Measurements from ENCODE around the gene ATP5ME. TPM values are rescaled to one million over a fixed set of nuclear protein-coding genes. Genes with fewer than 3 reads are reported as not detected.

ATP5ME gene
- total and polyA plus RNA-seq, 2 of the 13 experiments (the other 11 are each of a cell fraction or from before 2014, with no cell fraction given), result 305 to 753 TPM

DNA sequence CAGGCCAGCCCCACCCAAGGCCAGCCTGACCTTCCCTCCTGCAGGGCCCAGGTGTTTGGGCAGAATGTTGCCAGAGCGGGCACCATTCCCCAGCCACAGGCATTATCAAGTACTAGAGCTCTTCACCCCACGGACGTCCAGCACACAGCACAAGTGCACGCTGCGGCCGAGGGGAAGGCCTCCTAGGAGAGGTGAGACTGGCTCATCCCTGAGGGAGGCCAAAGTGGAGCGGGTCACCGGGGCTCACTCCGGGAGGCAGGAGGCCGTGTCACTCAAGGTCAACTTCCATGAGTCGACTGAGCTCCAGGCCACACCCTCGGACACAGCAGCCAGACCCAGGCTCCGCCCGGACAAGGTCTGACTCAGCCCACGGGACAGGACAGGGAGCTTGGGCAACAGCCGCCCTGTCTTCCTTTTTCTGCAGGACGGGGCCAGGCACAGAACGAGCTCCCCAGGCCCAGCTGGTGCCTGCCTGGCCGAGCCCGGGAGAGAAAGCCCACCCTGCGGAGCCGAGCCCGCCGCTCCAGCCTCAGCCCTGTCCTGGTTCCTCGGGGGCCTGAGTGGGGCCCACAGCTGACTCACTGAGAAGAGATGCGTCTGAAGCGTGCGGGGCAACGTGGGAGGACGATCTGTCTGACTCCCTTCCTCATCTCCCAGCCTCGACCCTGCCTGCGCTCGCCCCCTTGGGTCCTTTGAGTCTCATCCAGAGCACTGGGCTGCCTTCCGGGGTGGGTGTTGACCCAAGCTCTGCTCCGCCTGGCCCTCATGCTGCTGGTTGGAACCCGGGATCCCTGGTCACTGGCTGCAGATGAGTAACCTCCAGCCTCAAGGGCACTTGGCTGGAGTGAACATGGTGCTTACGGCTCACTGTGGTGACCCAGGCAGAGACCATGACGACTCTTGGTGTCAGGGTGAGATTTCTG is 13.2 kb upstream of the ATP5ME start (continued):
- TF ChIP-seq HES4 (CRISPR knock-in tag; IDR thresholded peaks at IDR 0.05; ENCODE audit: borderline replicate concordance), result no peak; the same call in 1 of the 2 replicates
- TF ChIP-seq, protein P1, sequence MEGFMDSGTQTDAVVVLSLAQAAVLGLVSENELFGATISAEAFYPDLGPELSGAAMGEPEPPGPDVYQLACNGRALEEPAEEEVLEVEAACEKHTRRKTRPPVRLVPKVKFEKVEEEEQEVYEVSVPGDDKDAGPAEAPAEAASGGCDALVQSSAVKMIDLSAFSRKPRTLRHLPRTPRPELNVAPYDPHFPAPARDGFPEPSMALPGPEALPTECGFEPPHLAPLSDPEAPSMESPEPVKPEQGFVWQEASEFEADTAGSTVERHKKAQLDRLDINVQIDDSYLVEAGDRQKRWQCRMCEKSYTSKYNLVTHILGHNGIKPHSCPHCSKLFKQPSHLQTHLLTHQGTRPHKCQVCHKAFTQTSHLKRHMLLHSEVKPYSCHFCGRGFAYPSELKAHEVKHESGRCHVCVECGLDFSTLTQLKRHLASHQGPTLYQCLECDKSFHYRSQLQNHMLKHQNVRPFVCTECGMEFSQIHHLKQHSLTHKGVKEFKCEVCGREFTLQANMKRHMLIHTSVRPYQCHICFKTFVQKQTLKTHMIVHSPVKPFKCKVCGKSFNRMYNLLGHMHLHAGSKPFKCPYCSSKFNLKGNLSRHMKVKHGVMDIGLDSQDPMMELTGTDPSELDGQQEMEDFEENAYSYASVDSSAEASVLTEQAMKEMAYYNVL (CRISPR knock-in tag; IDR thresholded peaks at IDR 0.05; ENCODE audit: borderline replicate concordance), result 0 out of 2 replicates have a peak, but pooled peaks have one; percentile 38
- TF ChIP-seq ZNF343 (CRISPR knock-in tag; IDR thresholded peaks at IDR 0.05), result peak; percentile 77; the same call in 1 of the 2 replicates
- TF ChIP-seq, protein P2, sequence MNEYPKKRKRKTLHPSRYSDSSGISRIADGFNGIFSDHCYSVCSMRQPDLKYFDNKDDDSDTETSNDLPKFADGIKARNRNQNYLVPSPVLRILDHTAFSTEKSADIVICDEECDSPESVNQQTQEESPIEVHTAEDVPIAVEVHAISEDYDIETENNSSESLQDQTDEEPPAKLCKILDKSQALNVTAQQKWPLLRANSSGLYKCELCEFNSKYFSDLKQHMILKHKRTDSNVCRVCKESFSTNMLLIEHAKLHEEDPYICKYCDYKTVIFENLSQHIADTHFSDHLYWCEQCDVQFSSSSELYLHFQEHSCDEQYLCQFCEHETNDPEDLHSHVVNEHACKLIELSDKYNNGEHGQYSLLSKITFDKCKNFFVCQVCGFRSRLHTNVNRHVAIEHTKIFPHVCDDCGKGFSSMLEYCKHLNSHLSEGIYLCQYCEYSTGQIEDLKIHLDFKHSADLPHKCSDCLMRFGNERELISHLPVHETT (CRISPR knock-in tag; conservative IDR thresholded peaks at IDR 0.05), result no peak; the same call in 1 of the 2 replicates
- no peak; the same call in 1 of the 2 replicates for TF ChIP-seq ARNTL (CRISPR knock-in tag; IDR thresholded peaks at IDR 0.05)
- no peak for TF ChIP-seq PCBP1 (IDR thresholded peaks at IDR 0.05; ENCODE audit: borderline replicate concordance, low read depth, low read length)
- TF ChIP-seq, protein P3, sequence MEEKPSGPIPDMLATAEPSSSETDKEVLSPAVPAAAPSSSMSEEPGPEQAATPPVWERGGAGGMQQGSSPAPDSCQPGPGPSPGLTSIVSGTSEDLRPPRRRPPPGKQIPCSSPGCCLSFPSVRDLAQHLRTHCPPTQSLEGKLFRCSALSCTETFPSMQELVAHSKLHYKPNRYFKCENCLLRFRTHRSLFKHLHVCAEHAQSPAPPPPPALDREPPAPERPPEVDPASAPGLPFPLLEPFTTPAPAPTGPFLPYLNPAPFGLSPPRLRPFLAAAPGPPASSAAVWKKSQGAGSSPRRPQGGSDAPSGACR (CRISPR knock-in tag; IDR thresholded peaks at IDR 0.05), result no peak
- no peak for TF ChIP-seq MZF1 (CRISPR knock-in tag; IDR thresholded peaks at IDR 0.05; ENCODE audit: borderline replicate concordance)
- TF ChIP-seq IKZF1 (IDR thresholded peaks at IDR 0.05), result no peak
- TF ChIP-seq ADNP (CRISPR knock-in tag; IDR thresholded peaks at IDR 0.05), result no peak
- TF ChIP-seq TOPORS (CRISPR knock-in tag; IDR thresholded peaks at IDR 0.05), result no peak
- TF ChIP-seq, protein P4, sequence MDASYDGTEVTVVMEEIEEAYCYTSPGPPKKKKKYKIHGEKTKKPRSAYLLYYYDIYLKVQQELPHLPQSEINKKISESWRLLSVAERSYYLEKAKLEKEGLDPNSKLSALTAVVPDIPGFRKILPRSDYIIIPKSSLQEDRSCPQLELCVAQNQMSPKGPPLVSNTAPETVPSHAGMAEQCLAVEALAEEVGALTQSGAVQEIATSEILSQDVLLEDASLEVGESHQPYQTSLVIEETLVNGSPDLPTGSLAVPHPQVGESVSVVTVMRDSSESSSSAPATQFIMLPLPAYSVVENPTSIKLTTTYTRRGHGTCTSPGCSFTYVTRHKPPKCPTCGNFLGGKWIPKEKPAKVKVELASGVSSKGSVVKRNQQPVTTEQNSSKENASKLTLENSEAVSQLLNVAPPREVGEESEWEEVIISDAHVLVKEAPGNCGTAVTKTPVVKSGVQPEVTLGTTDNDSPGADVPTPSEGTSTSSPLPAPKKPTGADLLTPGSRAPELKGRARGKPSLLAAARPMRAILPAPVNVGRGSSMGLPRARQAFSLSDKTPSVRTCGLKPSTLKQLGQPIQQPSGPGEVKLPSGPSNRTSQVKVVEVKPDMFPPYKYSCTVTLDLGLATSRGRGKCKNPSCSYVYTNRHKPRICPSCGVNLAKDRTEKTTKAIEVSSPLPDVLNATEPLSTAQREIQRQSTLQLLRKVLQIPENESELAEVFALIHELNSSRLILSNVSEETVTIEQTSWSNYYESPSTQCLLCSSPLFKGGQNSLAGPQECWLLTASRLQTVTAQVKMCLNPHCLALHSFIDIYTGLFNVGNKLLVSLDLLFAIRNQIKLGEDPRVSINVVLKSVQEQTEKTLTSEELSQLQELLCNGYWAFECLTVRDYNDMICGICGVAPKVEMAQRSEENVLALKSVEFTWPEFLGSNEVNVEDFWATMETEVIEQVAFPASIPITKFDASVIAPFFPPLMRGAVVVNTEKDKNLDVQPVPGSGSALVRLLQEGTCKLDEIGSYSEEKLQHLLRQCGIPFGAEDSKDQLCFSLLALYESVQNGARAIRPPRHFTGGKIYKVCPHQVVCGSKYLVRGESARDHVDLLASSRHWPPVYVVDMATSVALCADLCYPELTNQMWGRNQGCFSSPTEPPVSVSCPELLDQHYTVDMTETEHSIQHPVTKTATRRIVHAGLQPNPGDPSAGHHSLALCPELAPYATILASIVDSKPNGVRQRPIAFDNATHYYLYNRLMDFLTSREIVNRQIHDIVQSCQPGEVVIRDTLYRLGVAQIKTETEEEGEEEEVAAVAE (CRISPR knock-in tag; IDR thresholded peaks at IDR 0.05; ENCODE audit: borderline replicate concordance), result no peak
- TF ChIP-seq KDM2A (CRISPR knock-in tag; IDR thresholded peaks at IDR 0.05; ENCODE audit: borderline replicate concordance, low read depth), result no peak; the same call in none of the 2 replicates
- peak; percentile 15; the same call in 1 of the 2 replicates for TF ChIP-seq NRL (CRISPR knock-in tag; IDR thresholded peaks at IDR 0.05; ENCODE audit: borderline replicate concordance)
- TF ChIP-seq, protein P5, sequence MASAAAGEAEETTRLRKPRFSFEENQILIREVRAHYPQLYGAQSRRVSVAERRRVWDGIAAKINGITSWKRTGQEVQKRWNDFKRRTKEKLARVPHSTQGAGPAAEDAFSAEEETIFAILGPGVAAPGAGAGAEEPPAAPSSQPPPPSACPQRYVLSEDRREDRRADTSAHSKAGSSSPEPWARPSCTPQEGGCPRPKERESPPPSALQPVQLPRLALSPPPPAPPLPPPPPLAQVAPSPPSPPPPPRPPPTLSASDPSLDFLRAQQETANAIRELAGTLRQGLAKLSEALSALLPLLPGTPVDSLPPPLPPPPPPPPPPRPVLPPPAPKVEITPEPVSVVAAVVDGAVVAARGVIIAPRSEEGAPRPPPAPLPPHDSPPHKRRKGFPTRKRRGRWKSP (CRISPR knock-in tag; IDR thresholded peaks at IDR 0.05), result no peak
- TF ChIP-seq ZNF614 (CRISPR knock-in tag; IDR thresholded peaks at IDR 0.05; ENCODE audit: borderline replicate concordance), result no peak
- peak; percentile 89 for TF ChIP-seq RXRB (CRISPR knock-in tag; IDR thresholded peaks at IDR 0.05; ENCODE audit: borderline replicate concordance)
- TF ChIP-seq HNRNPUL1 (IDR thresholded peaks at IDR 0.05; ENCODE audit: low read depth, low read length), result no peak

All from HepG2 (cell line).